HG02610 (cell line): ENCODE results near the gene PDE4DIP.
A peak's percentile ranks its signal among the peaks of the same experiment; 100 is the strongest.
"Not testable (repeated sequence)": the region's sequence is repeated elsewhere in the genome, so short reads cannot be mapped to it uniquely, and the experiment has no call there.

Experiments used
- ATAC-seq: cut with Tn5 transposase; IDR thresholded peaks from one replicate; pipeline ENCODE4 v1.9.1; 2021; ENCODE audit warnings: mild to moderate bottlenecking, moderate library complexity; ENCODE audit not compliant: unreplicated experiment

Gene PDE4DIP

GRCh38 chr1:148967580-148967979 lies 123.4 kb downstream of the PDE4DIP start:
- ATAC-seq, result not testable (repeated sequence)

GRCh38 chr1:148968682-148969081 lies 124.5 kb downstream of the PDE4DIP start:
- not testable (repeated sequence) for ATAC-seq

GRCh38 chr1:148969126-148969525 lies 124.9 kb downstream of the PDE4DIP start:
- not testable (repeated sequence) for ATAC-seq

GRCh38 chr1:148975453-148975852 lies 131.2 kb downstream of the PDE4DIP start:
- peak; percentile 37 for ATAC-seq

GRCh38 chr1:148975866-148976537 lies 131.8 kb downstream of the PDE4DIP start:
- ATAC-seq, result peak; percentile 81

- not testable (repeated sequence) for ATAC-seq
These were observed 133.6 kb downstream of the PDE4DIP start for GRCh38 chr1:148977785-148978184.

GRCh38 chr1:148989378-148989777 lies 145.2 kb downstream of the PDE4DIP start:
- not testable (repeated sequence) for ATAC-seq

- ATAC-seq, result not testable (repeated sequence)
These were observed 146.1 kb downstream of the PDE4DIP start for GRCh38 chr1:148990233-148990788.

GRCh38 chr1:148991818-148992217 lies 147.6 kb downstream of the PDE4DIP start:
- not testable (repeated sequence) for ATAC-seq

GRCh38 chr1:148992364-148992763 lies 148.1 kb downstream of the PDE4DIP start:
- ATAC-seq, result not testable (repeated sequence)

- ATAC-seq, result not testable (repeated sequence)
These were observed 152.4 kb downstream of the PDE4DIP start for GRCh38 chr1:148996449-148997224.

- not testable (repeated sequence) for ATAC-seq
These were observed 153.2 kb downstream of the PDE4DIP start for GRCh38 chr1:148997405-148997804.

- ATAC-seq, result not testable (repeated sequence)
These were observed 158.4 kb downstream of the PDE4DIP start for GRCh38 chr1:149002664-149003063.

GRCh38 chr1:149008326-149008725 lies 164.1 kb downstream of the PDE4DIP start:
- ATAC-seq, result not testable (repeated sequence)

- ATAC-seq, result not testable (repeated sequence)
These were observed 164.5 kb downstream of the PDE4DIP start for GRCh38 chr1:149008769-149009168.

- ATAC-seq, result not testable (repeated sequence)
These were observed 165.5 kb downstream of the PDE4DIP start for GRCh38 chr1:149009761-149010160.

GRCh38 chr1:149012599-149012998 lies 168.4 kb downstream of the PDE4DIP start:
- ATAC-seq, result not testable (repeated sequence)

- ATAC-seq, result not testable (repeated sequence)
These were observed 169.3 kb downstream of the PDE4DIP start for GRCh38 chr1:149013513-149013912.

GRCh38 chr1:149015522-149015921 lies 171.3 kb downstream of the PDE4DIP start:
- not testable (repeated sequence) for ATAC-seq

- ATAC-seq, result not testable (repeated sequence)
These were observed 172.4 kb downstream of the PDE4DIP start for GRCh38 chr1:149016626-149017025.

- ATAC-seq, result not testable (repeated sequence)
These were observed 174.3 kb downstream of the PDE4DIP start for GRCh38 chr1:149018577-149018976.

- ATAC-seq, result not testable (repeated sequence)
These were observed 180.1 kb downstream of the PDE4DIP start for GRCh38 chr1:149024327-149024726.
